ENCODE data around the gene SDK1.

The SDK1 gene

DNA sequence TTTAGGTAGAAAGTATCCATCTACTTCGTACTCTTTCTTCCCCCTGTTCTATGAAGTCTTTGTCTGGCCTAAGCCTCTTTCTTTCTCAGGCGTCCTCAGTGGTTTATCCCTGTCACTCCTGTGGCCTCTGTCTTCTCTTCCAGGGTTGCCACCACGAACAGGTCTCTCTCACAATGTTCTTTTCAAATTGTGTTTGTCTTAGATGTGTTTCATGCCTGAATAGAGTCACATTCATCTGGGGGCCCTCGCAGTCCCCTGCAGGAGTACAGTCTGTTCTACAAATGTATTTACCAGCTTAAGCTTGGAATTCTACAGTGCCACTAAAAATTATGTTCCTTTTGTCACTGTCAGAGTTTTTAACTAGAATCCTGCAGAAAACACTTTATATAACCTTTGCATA, 700.7 kb downstream of the SDK1 start:
- no peak for DNase-seq

DNA sequence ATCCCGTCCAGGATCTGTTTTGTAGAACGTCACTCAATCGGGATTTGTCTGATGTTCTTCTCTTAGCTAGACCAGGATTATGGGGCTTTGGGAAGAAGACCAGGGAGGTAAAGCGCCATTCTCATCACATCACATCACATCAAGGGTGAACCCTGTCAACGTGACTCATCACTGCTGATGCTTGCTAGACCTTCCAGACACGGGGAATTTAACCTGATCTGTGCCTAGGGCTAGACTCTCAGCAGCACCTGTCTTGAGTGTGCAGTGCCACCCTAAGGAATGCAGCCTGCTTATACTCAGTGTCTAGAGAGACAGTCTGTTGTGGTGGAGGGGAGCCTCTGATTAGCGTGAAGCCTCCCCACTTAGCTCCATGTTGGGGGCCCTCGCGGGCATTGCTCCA, 702.5 kb downstream of the SDK1 start:
- DNase-seq = no peak

DNA sequence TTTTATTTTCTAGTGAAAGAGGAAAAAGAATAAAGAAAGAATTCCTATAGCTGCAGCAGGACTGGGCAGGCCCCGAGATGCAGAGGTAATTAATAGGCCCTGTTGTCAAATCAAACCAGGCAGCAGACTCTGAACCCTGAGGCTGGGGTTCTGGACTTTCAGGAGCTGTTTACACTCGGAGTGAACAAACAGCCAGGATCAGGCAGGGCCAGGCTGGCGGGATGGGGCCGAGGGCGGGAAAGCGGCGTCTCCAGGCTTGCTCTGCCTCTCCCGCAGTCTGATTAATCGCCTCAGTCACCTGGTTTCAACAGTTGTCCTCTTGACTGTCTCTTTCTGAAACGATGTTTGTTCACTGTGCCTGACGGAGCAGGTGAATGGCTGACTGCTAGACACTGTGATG, 705.6 kb downstream of the SDK1 start:
- peak; percentile 95 for DNase-seq

DNA sequence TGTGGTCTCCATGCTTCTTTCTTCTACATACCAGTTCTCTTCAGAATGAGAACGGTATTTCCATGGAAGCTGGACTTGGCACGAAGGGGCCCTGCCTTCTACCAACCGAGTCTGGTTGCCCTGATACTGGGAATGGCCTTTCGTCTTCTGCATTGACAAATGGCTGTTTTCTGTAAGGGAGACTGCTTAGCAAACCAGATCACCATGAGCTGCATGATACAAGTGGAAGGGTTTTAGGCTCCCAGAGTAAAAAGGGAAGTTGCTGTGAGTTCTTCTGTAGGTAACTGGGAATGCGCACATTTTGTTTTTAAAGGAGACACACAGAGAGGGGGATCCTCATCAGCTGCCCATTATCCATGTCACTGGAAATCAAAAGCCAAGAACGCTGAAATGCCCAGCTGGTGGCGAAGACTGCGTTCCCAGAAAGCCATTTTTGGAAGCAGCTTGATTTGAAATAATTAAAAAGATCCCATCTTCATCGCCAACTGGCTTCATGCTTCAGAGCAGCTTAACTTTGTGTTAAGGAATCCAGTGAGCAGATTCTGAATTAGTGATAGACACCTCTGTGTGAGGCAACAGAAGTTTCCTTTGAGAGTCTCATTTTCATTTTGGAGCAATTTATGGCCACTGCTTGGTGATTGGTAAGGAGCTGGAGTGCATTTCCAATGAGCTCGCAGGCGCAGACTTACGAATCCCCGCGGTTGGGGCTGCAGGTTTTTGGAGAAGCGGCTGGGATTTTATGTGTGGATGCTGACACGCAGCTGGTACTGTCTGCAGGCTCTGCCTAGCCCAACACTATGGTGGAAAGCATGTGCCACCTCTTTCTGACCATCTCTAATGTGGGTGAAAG, 708.4 kb downstream of the SDK1 start:
- DNase-seq = no peak

DNA sequence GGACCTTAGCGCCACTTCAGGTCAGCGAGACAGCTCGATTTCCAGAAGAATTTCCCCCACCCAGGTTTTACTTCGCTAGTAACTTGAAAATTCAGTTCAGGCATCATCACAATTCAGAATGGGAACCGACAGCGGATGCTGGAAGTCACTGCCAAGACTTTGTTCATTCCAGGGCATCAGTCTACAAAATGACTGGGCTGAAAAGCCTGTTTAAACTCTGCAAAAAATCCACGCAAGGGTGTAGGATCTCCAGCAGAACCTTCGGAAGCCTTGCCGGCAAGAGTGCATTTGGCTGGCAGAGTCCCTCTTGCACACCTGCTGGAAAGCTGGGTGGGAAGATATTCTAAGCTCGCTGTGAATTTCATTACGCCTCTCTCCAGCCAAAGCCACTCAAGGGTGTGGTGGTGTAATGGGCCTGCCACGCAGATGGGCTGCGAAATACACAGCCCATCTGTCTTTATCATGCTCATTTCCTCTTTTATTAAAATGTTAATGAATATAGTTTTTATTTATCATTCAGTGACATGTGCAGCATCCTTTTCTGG, 709.1 kb downstream of the SDK1 start:
- no peak for DNase-seq

DNA sequence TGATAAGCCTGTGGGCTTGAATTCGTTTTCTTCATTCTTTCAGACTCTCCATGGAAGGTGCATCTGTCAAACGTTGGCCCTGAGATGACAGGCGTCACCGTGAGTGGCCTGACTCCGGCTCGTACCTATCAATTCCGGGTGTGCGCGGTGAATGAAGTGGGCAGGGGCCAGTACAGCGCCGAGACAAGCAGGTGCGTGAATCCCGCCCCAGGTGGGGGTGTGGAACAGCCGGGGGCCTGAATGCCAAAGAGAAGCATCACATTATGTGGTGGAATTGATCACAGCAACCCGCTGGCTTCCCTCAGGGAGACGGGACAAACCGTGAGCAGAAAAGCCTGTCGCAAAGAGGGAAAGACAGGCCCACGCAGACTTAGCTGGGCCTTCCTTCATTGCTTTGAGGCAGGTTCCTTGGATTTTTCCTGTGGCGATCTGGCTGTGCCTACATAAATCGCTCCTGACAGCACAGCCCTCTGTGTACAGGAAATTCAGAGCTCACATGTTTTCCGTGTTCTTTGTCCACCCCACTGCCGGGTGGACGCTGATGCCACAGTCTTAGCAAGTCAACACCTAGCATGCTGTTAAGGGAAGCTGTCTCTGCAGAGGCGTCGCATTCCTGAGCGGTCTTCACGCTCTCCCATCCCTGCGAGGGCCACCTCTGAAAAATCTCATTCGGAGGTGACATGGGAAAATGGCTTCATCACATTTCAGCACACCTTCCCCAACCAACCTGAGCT, 710.0 kb downstream of the SDK1 start:
- DNase-seq = no peak

DNA sequence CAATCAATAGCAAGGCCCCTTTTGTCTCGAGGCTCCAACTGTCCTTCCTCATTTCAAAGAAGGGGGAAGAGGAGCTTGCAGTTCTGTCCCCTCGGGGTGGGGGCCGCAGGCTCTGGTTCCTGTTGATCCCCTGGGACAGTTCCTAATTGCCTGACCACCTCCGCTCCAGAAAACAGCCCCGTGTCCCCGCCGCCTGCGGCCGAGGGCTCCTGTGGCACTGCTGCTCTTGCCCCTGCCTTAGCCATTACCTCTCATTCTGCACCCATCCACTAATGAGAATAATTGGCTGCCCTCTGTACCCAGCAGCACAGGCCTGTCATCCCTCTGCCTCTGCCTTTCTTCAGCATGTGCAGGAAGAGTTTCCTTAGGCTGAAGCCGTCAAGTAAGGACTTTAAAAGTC, 712.7 kb downstream of the SDK1 start:
- no peak for DNase-seq

DNA sequence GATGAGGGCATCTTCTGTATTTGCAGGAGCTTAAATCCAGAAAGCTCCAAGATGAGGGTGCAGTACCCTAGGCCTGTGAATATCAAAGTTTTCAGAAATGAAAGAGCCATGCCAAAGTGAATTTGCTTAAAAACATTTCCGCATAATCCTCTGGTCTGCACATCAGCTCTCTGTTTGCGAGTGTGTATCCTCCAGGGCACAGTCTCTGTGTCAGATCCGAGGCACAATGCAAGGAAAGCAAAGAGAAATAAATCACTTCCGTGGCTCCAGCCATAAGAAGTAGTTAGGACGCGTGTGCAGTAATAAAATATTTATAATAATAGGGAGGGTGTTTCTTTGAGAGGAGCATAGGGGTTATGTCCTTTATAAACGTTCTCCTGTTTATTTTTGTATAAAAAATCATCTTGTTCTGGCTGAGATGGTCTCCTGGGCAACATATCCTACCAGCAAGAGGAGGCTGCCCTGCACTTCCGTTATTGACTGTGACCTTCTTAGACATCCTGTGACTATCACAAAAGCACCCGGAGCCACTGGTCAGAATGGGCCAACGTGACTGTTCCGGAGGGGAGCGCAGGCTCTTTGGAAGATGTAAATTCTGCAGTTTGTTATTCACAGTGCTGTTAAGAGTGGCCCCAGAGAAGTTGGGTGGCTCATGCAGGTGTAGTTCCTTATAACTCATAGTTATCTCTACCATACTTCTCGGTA, 713.4 kb downstream of the SDK1 start:
- peak; percentile 85 for DNase-seq

DNA sequence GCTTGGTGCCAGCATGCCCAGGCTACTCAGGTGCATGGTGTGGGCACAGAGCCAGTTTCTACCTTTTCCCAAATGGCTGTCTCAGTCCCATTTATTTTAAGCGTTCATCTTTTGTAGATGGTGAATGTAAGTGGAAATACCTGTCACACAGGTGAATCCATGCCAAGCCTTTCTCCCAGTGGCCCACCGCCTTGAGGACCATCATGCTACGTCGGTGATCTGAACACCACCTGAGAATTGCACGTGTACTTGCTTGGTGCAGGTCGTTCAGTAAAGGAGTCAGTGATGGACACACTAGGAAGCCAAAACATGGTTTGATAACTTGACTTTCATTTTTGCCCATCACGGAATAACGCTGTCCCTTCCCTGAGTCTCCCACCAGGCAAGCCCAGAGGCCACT, 714.3 kb downstream of the SDK1 start:
- peak; percentile 23 for DNase-seq

DNA sequence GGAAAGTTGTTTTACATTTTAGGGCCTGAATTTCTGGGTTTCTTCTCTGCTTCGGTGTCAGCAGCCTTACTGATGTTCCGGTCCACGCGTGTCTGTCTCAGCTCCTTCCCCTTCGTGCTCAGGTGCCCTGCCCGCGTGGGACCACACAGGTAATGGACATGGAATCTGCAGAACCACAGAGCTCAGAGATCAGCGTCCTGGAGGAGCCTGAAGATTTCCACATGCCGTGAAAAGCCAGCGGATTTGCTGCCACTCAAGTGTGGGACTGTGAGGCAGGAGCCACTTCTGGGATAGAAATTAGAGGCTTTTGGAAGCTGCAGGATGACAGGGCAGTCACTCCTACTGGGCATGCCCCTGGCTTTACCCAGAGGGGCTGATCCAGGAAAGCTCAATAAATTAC, 714.9 kb downstream of the SDK1 start:
- DNase-seq = no peak

DNA sequence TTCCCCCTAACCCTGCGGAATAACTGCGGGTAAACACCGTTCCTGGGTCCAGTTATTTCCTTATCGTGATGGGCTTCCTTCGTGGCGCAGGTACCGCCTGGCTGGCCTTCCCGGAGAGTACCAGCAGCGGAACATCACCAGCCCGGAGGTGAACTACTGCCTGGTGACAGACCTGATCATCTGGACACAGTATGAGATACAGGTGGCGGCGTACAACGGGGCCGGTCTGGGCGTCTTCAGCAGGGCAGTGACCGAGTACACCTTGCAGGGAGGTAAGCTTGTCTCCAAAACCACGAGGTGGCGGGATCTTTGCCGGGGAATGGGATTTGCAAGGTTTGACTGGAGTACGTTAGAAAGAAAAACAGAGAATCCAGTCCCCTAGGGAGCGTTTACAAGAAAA, 716.0 kb downstream of the SDK1 start:
- DNase-seq = no peak

DNA sequence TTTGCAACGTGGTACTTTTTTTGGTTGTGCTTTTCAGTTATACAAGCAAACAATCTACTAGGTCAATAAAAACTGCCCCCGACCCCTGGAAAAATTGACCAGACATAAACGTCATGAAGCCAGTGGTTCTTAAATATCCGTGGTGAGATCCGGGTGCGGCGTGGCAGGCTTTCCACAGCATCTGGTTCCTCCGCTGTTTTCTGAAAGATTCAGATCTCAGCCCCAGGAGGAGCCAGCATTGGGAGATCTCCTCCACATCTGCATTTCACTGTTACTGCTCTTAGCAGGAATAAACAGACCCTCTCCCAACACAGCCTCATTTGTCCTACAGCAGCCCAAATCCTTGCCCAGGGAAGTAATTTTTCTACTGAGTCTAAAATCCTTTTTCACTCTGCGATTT, 716.7 kb downstream of the SDK1 start:
- DNase-seq = no peak

DNA sequence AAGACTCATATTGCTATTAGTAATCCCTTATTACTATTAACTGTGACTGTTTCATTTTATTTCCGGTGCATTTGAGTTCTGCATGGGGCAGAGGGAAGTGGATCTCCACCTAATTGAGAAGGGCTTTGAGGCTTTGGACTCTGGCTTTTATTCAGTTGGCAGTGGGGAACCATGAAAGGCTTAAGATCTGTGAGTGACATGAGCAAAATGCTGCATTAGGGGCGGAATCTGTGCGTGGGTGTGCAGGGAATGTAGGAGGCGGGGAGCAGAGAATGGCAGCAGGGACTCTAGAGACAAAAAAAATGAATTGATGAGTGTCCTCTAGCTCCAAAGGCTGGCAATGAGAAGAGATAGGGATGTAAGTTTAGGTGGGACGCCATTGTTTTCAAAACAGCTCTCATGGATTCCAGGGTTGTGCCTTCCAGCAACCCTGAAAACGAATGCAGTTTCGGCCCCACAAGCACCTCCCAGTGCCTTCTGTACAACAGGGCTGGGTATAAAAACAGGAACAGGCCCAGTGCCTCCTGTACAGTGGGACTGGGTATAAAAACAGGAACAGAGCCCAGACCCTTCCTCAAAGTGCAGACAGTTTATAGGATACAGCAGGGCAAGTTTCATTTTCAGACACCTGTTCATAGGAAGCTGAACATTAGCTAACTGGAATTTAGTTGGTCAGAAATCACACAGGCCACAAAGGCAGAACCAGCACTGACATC, 717.7 kb downstream of the SDK1 start:
- DNase-seq = no peak

DNA sequence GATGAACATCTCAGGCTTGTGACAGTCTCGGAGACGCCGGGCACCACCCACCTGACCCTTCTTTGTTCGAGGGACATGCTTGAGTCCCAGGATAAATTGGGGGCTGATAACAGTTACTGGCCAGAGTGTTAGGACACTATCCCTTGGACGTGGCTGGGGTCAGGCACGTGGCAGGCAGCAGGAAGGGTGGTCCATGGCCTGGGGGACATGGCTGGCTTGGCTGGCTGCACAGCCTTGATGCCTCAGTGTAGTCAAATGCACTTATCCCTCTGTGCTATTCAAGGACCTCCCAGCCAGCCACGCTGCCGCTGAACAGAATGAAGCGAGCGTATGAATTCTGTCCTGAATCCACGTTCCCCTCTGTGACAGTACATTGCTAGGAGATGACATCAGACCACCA, 719.0 kb downstream of the SDK1 start:
- no peak for DNase-seq

DNA sequence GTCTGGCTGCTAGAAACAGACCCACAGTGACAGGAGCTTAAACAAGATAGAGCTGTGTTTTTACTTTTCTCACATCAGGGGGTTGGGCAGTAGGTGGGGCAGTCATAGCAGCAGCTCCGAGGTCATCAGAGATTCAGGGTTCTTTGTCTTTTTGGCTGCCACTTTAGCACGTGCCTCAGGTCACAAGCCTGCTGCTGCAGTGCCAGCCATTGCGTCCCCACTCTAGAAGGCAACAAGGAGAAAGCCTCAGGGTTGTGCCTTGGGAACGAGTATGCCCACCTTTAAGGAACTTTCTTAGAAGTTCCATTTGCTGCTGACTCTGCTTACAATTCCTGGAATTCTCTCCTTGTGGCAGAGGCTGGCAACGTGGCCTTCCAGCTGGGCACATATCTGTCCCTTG, 720.4 kb downstream of the SDK1 start:
- DNase-seq = no peak

DNA sequence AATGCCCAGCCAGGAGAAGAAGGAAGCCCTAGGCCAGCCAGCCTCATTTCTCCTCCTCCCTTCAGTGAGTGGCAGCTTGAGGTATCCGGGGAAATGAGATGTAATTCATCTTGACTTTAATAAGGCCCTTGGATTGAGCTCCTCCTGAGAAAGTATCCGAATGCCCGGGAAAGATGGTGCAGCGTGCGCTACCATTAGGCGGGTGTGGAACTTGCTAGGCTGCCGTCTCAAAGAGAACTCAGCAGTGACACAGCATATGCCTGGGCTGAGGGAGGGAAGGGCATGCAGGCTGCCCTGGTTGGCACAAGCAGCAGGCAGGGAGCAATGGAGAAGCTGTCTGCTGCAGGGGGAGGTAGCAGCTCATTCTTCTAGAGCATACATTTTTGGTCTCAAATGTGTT, 721.2 kb downstream of the SDK1 start:
- no peak for DNase-seq

DNA sequence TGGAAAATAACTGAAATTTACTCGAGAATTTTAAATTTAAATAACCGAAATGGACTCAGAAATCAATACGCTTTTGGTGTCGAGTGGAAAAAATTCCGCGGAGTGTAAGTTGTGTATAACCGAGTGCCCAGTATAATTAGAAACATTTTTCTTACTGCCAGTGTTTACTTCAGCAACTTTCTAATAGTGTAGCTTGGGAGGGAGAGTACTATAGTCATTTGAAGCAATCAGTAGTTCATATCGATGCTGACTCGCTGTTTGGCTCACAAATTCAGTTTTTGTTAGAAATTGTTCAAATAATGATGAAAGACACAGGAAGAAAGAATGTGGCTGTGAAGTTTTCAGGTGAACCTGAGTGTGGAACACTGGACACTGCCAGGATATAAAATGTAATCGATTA, 722.5 kb downstream of the SDK1 start:
- no peak for DNase-seq

DNA sequence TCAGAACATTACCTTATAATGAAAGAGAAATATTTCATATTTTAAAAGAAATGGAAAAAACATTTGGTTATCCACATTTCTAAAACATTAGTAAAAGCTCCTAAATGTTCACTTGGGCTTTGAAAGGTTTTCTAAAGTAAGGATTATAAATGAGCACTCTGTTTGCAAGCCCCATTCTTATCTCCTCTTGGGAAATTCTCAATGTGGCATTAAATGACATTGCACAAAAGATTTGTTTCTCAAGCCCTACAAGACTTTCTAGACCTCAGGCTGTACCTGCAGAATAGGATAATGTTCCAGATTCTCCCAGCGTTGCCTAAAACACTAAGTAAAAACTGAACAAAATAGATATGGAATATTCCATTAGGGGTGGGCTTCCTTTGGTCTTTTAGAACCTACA, 723.1 kb downstream of the SDK1 start:
- no peak for DNase-seq

DNA sequence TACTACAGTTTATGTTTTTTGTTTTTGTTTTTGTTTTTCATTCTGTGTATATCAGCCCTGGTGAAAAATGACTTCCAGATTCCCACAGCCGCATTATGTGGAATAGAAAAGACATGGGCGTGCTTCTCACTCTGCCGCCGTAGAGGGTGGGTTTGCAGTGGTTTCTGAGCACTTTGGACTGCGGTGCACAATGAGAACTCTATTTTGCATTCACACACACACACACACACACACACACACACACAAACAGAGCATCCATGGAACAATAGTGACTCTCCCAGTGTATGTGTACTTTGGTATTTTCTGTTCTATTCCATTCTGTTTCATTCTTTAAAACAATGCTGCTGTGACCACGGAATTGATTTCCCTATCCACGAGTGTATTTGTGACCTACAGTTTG, 723.8 kb downstream of the SDK1 start:
- no peak for DNase-seq

DNA sequence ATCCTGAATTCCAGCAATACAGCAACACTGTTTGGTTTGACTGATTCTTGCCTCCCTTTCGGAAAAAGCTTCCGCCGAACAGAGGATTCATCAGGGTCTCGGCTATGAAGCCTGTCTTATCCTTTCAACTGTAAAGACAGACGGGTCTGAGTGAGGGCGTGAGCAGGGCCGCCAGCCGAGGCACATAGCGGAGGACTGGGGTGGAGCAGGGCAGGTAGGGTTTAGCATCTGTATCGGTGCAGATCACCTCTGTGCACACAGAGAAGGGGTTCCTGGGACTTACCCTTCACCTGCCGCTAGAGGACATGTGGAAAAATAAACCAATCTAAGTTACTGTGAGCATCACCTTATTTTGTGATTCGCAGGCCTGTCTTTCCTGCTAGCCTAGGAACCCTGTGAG, 724.2 kb downstream of the SDK1 start:
- no peak for DNase-seq

DNA sequence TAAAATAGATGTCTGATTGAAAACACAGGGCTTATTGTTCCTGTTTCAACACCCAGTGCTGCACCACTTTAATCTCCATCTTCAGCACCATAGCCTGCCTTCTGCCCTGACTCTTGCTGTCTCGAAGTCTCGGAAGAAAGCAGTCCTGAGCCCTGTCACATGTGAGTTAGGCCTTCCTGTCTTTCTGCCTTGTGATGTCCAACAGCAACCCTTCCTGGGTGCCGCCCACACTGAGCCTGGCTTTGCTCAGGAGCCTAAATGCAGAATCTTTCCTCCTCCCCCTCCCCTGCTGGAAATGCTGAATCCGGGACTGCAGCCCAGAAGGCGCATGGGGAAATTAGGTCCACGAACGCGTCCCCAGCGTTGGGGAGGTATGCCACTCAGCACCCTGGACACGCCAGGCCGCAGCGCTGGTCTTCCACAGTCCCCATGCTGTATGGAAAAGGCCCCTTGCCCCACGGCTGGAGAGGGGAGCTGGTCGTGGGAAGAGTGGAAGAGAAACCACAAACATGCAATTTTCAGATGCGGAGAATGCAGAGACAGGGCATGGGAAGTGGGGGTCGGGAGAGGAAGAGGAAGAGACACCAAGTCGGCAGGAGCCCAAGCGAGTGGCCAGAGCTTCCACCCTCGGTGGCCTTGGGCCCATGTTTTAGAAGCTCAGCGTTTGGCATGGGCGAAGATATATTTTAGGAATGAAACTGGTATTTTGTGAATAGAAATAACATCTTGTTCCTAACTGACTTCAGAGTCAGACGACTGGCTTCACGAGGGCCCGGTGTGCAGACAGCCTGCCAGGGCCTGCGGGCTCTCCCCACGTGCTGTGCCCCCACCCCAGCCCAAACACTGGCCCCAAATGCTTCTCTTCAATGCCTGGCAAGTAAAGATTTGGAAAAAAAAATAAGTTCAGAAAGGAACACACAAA, 724.9 kb downstream of the SDK1 start:
- DNase-seq = no peak

DNA sequence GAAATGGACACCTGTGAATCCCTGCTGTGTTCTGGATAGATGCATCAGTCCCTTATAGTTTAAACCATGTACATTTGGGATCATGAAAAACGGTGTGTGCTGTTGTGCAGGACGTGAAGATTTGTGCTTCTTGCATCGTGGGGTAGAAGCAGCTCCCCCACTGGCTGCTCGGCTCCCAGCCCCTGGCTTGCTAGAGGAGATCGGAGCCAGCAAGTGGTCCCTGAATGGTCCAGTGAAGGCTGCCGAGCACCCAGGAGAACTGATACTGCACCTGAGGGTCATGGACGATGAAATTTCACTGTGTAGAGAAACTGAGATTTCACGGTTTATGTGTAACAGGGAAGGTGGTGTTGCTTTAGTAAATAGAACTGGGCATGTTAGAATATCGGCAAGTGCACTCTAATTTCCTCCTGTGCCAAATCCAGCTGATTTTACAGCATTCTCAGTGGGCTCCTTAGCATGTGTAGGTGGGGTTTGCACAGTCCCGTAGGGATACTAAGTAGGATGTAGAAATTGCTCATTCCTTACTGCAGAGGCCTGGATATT, 726.0 kb downstream of the SDK1 start:
- DNase-seq = no peak

Measured in DMS153 (cell line).